ENCODE measurements around the gene SERINC1. TPM values are rescaled to one million over a fixed set of nuclear protein-coding genes. Genes with fewer than 3 reads are reported as not detected.
"Not testable (repeated sequence)": the region's sequence is repeated elsewhere in the genome, so short reads cannot be mapped to it uniquely, and the experiment has no call there.

Gene SERINC1
- 221 TPM for polyA plus RNA-seq (ENCODE audit: insufficient read length)
- long read RNA-seq, donor 1, transcript SERINC1-201 (10 exons, 3,137 nt) = major isoform, 44 of 128 reads
- long read RNA-seq, donor 1, partial matches to known transcripts = 84 of 128 reads
- long read RNA-seq, donor 1, other reads (novel, unspliced or antisense) = 0 of 128 reads
- long read RNA-seq, donor 2, transcript SERINC1-201 (10 exons, 3,137 nt) = major isoform, 49 of 59 reads
- long read RNA-seq, donor 2, partial matches to known transcripts = 10 of 59 reads
- long read RNA-seq, donor 2, other reads (novel, unspliced or antisense) = 0 of 59 reads
- long read RNA-seq, donor 3, transcript SERINC1-201 (10 exons, 3,137 nt) = major isoform, 28 of 40 reads
- long read RNA-seq, donor 3, partial matches to known transcripts = 12 of 40 reads
- long read RNA-seq, donor 3, other reads (novel, unspliced or antisense) = 0 of 40 reads
- long read RNA-seq, donor 4 = 0 reads
- long read RNA-seq, donor 5, transcript SERINC1-201 (10 exons, 3,137 nt) = major isoform, 69 of 111 reads
- long read RNA-seq, donor 5, partial matches to known transcripts = 42 of 111 reads
- long read RNA-seq, donor 5, other reads (novel, unspliced or antisense) = 0 of 111 reads
- long read RNA-seq, donor 6, transcript SERINC1-201 (10 exons, 3,137 nt) = major isoform, 33 of 41 reads
- long read RNA-seq, donor 6, partial matches to known transcripts = 8 of 41 reads
- long read RNA-seq, donor 6, other reads (novel, unspliced or antisense) = 0 of 41 reads
- long read RNA-seq, donor 7, transcript SERINC1-201 (10 exons, 3,137 nt) = major isoform, 45 of 69 reads
- long read RNA-seq, donor 7, partial matches to known transcripts = 24 of 69 reads
- long read RNA-seq, donor 7, other reads (novel, unspliced or antisense) = 0 of 69 reads
- long read RNA-seq, donor 8, transcript SERINC1-201 (10 exons, 3,137 nt) = major isoform, 30 of 30 reads
- long read RNA-seq, donor 8, partial matches to known transcripts = 0 of 30 reads
- long read RNA-seq, donor 8, other reads (novel, unspliced or antisense) = 0 of 30 reads

DNA sequence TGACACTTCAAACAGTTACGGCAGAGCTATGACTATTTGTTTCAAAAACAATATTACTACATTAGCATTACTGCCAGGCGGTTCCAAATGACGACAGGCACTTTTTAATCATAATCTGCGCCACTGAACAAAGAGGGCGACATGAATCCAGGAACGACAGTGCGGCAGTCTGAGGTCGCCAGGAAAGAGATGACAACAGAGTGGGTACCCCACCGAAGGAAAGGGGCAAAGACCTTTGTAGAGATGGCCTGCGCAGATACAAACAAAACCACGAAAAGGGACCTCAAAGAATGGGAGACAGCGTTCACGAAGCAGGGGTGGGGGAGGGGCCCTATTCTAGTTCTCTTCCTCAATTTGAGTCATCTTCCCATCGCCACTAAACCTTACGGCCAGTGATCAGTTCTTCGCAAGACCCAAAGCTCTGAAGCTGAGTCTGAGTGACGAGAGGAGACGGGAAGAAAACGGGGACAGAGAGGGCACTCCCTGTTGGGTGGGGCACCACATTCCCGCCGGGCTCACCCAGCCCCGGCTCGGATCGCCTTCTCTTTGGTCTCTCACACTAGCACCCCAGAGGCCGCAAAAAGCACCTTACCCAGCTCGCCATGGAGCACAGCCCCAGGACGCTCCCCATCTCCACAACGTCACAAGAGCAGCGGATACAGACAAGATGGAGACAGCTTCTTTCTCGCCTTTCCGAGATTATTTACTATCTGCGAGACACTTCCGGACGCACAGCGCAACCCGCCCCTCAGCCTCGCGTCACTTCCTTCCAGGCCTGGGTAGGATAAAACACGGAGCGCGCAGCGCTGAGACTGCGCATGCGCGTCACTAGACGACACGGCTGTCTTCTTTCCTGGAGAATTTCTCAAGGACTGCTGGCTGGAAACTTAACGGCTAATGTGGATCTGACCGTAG, at the start of gene SERINC1:
Gene SERINC1, minus strand, starts transcription at position 701 of the 915 bp plus-strand sequence. Its CDS starts 70 bp downstream, at position 631.
- DNase-seq = peak; percentile 96

DNA sequence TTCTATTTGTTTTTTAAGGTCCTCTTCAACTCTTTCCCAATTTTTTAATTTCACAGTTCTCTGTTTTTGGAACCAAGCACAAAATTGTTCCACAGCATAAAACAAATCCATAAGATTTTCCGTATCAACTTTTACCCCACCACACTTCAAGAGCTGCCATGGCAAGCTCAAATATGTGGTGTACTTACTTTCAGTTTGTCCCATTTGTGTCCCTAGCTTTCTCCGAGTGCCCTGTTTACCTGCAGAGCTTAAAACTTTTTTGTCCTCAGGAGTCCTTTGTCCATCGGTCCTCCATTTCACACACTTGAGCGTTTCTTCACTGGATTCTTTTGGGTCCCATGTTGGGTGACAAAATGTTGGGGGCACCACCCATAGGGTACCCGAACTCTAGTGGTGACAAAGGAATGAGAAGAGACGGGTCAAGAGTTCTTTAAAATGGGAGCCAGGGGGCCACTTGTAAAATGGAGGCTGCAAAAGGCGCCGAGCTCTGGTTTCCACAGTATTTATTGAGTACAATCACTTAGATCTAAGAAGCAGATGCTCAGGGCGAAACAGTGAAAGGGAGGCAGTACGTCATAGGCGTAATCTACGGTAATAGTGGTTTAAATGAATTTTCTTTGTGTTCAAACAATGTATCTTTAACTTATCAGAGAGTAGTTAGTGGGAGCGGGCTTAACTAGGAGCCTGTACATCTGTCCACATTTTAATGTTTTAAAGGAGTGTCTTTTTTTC, 39.8 kb upstream of the SERINC1 start:
- no peak for DNase-seq

DNA sequence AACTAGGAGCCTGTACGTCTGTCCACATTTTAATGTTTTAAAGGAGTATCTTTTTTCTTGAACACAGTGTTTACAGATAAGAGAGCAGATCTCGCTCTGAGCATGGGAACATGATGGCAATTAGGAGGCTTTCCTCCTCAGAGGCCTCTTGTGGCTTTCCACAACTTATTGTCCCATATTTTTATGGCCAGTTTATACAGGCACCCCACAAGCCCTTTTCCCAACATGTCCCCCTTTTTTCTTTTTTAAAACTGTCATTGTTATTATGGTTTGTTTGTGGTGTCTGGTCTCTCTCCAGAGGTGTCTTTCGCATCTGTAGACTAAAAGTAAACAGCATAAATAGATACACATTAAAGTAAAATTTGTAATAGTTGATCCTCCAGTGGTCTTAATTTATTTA, 33.6 kb upstream of the SERINC1 start:
- DNase-seq = not testable (repeated sequence)

DNA sequence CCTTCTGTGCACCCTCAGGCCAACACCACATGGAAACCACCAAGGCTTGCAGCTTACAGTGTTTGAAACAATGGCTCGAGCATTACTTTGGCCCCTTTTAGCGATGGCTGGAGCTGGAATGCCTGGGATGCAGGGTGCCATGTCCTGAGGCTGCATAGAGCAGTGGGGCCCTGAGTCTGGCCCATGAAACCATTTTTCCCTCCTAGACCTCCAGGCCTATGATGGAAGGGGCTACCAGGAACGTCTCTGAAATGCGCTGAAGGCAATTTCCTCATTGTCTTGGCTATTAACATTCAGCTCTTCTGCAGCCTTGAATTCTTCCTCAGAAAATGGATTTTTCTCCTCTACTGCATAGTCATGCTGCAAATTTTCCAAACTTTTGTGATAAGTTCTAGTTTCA, 29.9 kb upstream of the SERINC1 start:
- no peak for DNase-seq

DNA sequence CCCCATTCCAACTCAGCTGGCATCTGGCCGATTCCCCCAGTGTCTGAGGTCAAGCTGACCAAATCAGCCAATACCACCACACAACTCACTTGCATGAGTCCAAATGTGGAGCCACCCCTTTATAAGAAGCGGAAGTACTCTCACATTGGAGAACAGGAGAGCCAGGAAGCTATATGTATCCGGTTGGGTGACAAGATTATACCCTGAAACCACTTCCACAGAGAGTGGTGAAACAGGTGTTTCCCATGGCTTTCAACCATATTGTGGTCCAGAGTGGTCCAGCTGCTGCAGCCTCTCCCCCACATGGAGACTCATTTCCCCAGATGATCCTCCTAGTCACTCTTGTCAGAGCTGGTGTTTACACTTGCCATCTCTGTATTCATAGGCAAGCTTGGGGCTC, 24.0 kb upstream of the SERINC1 start:
- no peak for DNase-seq

DNA sequence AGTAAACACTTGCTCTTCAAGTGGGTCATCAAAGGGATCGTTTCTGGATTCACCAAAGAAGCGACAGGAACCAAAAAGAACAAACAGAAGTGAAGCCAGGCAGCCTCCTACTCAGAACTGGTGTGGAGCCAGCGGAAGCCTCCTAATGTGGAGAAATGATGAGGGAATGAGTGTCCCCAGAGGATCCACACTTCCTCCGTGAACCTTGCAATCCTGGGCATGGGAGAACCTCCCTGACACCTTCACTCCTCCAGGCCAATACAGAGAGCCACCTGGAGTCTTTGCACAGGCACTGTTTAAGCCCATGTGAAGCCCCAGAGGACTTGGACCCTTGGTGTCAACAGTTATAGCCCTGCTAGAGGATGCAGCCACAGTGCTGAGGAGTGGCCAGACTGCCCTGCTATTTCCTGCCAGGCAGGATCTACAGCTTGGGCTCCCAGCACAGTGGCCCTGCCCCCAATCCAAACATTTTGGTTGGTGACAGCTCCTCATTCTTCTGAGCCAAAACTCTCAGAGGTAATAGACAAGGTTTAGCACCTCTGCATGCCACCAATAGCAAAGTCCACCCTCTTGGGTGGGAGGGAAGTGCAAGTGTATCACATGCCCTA, 23.2 kb upstream of the SERINC1 start:
- no peak for DNase-seq

DNA sequence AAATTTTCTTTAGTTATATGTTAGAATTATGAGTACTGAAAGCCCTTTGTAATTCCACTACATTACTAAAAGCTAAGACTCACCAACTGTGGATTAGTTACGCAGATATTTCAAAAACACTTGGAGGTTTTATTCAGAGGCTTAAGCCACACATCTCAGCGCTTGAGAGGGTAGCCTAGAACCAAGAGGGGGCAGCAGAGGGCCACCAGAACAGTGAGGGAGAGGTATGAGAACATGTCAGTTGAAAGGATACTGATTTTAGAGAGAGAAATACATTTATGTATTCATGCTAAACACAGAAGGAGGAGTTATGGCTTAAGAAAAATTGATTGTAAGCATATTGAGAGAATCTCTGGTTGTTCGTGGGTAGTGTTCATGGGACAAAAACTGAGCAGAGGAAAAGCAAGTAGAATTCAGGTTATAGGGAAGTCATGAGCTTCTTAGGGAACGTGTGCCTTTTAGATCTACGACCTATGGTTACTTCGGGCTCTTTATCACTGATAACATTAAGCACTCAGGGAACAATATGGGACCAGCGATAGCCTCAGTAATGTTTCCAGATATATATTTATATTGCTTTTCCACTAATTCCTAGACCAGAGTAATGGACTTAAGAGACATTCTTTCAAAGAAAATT, 20.4 kb upstream of the SERINC1 start:
- DNase-seq = peak; percentile 60

DNA sequence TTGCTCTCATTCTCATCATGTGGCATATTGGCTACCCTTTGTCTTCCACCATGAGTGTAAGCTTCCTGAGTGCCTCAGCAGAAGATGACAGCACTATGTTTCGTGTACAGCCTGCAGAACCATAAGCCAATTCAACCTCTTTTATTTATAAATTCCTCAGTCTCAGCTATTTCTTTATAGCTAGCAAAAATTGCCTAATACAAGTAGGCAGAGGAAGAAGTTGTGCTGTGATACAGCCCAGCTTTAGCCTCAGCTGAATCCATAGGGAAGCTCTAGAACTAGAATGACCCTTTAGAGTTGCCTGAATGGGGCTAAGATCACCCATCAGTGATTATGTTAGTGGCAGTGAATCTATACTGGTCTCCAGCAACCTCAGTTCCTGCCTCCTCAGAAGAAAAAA, 19.0 kb upstream of the SERINC1 start:
- no peak for DNase-seq

DNA sequence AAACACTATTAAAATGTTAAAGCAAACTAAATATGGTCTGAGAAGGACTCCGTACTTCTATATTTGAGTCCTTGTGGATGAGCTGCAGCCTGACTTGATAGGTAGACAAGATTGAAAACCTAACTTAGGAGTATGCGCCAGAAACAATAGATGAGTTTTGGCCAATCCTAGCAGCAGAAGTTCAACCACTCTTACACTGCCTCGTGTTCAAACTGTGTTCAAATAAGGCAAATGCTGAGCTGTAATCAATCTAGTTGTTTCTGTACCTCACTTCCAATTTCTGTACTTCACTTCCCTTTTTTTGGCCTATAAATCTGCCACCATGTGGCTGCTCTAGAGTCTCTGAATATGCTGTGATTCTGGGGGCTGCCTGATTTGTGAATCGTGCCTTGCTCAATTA, 13.2 kb upstream of the SERINC1 start:
- no peak for DNase-seq

DNA sequence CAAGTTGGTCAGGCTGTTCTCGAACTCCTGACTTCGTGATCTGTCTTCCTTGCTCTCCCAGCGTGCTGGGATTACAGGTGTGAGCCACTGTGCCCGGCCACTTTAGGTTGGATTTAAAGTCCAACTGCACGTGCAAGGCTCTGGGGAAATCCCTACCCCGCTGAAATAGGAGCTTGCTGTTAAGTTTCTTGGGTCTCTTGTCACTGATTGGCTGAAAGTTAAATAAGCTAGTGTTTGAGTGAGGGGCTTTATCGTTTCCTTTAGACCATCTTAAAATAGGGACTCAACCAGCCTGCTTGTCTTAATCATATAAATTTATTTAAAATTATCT, 11.1 kb upstream of the SERINC1 start:
- no peak for DNase-seq

DNA sequence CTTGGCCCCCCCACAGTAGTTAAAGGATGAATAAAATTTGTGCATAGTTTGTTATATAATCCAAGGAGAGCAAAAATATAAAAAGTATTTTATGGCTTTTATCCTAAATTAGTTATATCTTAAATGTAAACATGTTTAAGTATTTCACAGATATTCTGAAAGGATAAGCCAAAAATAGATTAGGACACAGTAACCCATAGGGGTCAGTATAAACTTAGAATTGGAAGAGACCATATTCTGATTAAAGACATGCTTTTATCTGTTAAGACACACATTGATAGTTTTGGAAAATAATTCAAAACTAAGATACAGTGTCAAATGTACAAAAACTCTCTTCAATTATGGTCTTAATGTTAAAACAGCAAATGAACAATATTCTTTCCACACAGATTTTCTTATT, 4.5 kb upstream of the SERINC1 start:
- DNase-seq = no peak

DNA sequence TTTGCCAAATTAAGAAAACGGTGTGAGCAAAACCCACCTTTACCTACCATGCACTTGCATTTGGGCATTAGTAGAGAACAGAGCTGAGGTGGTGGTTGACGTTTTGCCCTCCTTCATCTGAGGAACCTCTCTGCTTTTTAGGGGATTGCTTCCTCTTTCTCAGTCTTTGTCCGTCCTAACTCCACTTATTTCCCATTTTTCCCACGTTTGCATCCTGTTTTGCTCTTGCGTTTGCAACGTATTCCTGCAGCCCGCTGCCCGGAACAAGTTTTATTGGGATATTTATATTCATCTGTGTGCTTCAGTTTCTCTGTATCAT, 374 bp upstream of the SERINC1 start:
- DNase-seq = no peak

DNA sequence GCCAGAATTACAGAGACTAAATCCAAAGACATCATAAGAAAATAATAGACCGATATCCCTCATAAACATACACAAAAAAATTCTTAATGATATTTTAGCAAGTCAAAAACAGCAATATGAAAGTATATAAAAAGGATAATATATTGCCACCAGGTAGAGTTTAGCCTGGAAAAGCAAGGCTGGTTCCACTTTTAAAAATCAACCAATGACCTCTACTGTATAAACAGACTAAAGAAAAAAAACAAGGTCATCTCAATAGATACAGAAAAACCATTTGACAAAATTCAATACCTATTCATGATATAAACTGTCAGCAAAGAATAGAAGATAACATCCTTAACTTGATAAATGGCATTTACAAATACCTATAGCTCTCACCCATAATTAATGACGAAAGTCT, 9.7 kb downstream of the SERINC1 start:
- no peak for DNase-seq

DNA sequence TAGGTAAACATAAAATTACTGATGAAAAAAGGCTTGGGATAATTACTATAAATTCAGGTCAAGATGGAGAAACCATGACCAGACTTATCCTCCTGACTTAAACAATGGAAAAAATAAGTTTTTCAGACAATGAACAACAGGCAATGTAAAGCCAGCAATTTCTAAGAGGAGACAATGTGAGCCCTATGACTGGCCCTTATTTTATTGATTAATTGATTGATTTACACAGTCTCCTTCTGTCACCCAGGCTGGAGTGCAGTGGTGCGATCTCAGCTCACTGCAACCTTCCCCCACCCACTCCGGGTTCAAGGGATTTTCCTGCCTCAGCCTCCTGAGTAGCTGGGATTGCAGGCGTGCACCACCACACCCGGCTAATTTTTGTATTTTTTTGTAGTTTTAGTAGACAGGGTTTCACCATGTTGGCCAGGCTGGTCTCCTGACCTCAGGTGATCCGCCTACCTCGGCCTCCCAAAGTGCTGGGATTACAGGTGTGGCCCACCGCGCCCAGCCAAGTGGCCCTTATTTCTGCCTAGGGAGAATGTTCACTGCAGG, 11.7 kb downstream of the SERINC1 start:
- DNase-seq = not testable (repeated sequence)

DNA sequence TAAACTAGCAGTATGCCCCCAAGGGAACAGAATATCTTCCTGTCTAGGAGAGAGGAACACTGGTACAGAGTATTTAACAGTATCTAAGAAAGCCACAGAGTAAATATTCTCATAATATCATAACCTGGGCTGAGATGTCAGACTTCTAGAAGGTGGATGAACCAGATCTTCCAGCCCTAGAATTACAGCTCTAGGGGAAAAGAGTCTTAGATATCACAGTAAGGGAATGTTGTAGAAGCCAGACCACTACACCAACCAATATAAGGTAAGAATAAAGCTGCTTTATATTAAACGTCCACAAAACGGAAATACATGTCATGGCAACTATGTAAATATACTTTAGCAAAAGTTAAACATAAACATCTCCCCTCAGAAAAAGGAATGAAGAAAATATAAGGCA, 12.4 kb downstream of the SERINC1 start:
- no peak for DNase-seq

DNA sequence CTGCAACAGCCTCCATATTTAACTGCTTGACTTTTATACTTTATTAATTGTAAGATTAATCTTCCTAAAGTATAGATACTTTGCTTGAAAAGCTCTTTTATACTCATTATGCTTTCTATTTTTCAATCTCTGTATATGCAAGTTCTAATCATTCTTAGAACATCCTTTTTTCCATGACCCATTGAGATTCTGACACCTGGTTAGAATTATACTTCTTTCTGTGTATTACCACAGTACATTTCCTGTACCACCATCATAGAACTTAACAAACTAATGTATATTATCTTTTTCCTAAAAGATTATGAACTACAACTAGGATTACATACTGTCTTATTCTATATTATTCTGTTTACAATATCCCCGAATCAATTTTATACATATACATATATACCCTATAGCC, 13.5 kb downstream of the SERINC1 start:
- no peak for DNase-seq

DNA sequence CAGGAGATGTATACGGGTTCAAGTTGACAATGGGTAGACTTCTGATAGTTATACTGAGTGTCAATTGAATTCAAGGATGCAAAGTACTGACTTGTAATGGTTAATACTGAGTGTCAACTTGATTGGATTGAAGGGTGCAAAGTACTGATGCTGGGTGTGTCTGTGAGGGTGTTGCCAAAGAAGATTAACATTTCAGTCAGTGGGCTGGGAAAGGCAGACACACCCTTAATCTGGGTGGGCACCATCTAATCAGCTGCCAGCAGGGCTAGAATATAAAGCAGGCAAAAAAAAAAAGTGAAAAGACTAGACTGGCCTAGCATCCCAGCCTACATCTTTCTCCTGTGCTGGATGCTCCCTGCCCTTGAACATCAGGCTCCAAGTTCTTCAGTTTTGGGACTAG, 16.5 kb downstream of the SERINC1 start:
- not testable (repeated sequence) for DNase-seq

DNA sequence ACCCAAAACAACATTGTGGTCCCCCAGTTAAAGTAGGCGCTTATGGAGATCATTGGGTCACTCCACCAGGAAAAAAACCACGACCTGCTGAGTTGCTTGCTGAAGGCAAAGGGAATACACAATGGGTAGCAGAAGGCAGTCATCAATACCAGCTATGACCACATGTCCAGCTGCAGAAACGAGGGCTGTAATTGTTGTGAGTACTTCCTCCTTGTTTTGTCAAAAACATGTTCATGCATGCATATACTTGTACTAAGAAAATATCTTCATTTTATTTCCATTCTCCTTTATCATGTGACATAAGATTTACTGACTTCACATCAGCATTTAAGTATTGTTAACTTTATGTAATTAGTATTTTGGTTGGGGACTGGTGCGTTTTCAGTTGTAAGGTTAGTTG, 16.9 kb downstream of the SERINC1 start:
- DNase-seq = no peak

DNA sequence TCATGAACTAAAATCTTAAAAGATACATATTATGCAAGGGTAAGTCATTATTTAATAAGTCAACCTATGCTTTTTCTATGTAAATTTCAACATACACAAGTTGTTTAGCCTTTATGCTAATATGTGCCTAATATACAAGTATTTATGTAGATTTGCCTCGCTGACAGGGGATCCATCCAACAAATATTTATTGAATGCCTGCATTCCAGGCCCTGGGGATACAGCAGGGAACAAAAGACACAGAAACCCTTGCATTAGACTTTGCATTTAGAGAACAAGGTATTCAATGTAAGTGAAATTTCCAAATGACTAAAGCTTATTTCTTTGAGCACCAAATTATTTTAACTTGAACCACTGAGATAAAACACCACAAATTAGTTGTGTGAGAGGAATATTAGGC, 19.1 kb downstream of the SERINC1 start:
- DNase-seq = no peak

DNA sequence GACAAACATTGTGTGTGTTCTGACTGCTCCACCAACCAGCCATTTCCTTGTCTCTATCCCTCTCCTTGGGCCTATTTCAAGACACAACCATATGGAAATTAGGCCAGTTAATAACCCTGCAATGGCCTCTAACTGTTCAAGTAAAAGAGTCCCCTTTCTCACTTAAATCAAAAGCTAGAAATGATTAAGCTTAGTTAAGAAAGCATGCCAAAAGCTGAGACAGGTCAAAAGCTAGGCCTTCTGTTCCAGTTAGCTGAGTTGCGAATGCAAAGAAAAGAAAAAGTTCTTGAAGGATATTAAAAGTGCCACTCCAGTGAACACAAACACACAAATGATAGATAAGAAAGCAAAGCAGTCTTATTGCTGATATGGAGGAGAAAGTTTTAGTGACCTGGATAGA, 22.5 kb downstream of the SERINC1 start:
- peak; percentile 12 for DNase-seq
